ENCODE data around the gene MADD.

Gene MADD

DNA sequence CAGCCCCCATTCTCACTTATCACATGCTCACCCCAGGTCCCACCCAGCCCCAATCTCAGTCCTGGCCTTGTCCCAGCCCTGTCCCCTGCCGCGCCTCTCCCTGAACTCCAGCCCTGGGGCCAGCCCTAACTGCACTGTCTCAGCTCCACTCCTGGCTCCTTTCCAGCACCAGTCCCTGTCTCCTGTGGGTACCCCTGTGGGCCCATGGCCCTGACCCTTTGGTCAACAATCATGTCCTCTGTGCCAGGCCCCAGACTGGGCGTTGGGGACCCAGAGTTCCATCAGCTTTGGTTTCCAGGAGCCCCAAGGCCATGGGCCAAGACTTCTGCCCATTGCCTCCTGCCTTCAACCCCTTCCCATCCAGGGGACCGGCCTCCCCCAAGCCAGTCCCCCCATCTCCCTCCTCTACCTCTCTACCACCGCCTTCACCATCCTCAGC is 107.7 kb downstream of the MADD start:
- no peak overlapping the region for H3K27ac Mint-ChIP-seq
- no peaks in the 10 kb centered on the region for H3K27me3 Mint-ChIP-seq
- H3K4me3 Mint-ChIP-seq = no peak overlapping the region
- peaks cover 45% of the 10 kb centered on the region for H3K4me1 Mint-ChIP-seq
- ATAC-seq = peak; percentile 44
- no peaks in the 10 kb centered on the region for H3K9me3 Mint-ChIP-seq
- H3K36me3 Mint-ChIP-seq = peaks cover 24% of the 10 kb centered on the region

GRCh38 chr11:47378010-47378835 is 108.3 kb downstream of the MADD start, which contains the start of gene SPI1:
Gene SPI1 (minus strand): TSS chr11:47378547. CDS start chr11:47378353, 194 bp downstream.
- Mint-ChIP-seq H3K27me3 (no peaks in the 10 kb centered on the region), H3K4me1 (peaks cover 45% of the 10 kb centered on the region), H3K9me3 (no peaks in the 10 kb centered on the region), H3K36me3 (peaks cover 22% of the 10 kb centered on the region), H3K27ac (no peak within 1 kb of the TSS), H3K4me3 (no peak within 1 kb of the TSS)
- ATAC-seq = peak; percentile 90

- Mint-ChIP-seq H3K27ac (no peak overlapping the region), H3K27me3 (no peaks in the 10 kb centered on the region), H3K4me1 (peaks cover 45% of the 10 kb centered on the region), H3K9me3 (no peaks in the 10 kb centered on the region), H3K4me3 (no peak overlapping the region), H3K36me3 (peaks cover 22% of the 10 kb centered on the region)
- no peak for ATAC-seq
These were observed 108.9 kb downstream of the MADD start for GRCh38 chr11:47378836-47379170.

DNA sequence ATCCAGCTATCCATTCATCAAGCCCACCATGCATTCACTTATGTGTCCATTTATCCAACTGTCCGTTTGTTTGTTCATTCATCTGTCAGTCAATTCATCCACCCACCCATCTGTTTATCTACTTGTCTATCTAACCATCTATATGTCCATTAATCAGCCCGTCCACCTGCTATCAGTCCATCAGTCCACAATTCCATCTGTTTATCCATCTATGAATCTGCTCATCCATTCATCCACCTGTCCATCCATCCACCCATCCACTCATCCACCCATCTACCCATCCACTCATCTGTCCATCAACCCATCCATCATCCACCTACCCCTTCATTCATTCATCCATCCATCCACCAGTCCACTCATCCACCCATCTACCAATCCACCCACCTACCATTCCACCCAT is 109.4 kb downstream of the MADD start:
- no peaks in the 10 kb centered on the region for H3K27me3 Mint-ChIP-seq
- H3K9me3 Mint-ChIP-seq = no peaks in the 10 kb centered on the region
- peaks cover 22% of the 10 kb centered on the region for H3K36me3 Mint-ChIP-seq
- no peak overlapping the region for H3K4me3 Mint-ChIP-seq
- H3K27ac Mint-ChIP-seq = no peak overlapping the region
- ATAC-seq = no peak
- peaks cover 40% of the 10 kb centered on the region for H3K4me1 Mint-ChIP-seq
